Measurements from ENCODE around the gene PSMD4. TPM values are rescaled to one million over a fixed set of nuclear protein-coding genes. Genes with fewer than 3 reads are reported as not detected.

PSMD4 gene
- total RNA-seq, 1 experiment from 2014 or later = 207 TPM

GRCh38 chr1:151237678-151238466 lies 16.7 kb upstream of the PSMD4 start:
- H4K20me1 ChIP-seq (ENCODE audit: control insufficient read depth, insufficient read depth, insufficient read length) = no peaks in the 10 kb centered on the region
- WGBS (ENCODE audit: extremely low coverage, insufficient read length, low lambda C conversion rate) = no CpG with 5 or more reads among the region's 4 CpGs

More at GRCh38 chr1:151237678-151238466, 16.7 kb upstream of the PSMD4 start:
- H3K27me3 ChIP-seq (ENCODE audit: insufficient read depth, low read length) = no peaks in the 10 kb centered on the region
- no peak overlapping the region for H3T11ph ChIP-seq (ENCODE audit: low read length)
- no peak overlapping the region for H3K4me3 Mint-ChIP-seq
- no peaks in the 10 kb centered on the region for H3K79me1 ChIP-seq (ENCODE audit: insufficient read depth, low read depth, low read length, poor library complexity, severe bottlenecking)
- H3K4me1 ChIP-seq (ENCODE audit: insufficient read depth, low read length) = no peaks in the 10 kb centered on the region
- H3K27ac Mint-ChIP-seq = no peak overlapping the region; a peak in 1 of 7 replicates
- no peak overlapping the region for H4K5ac ChIP-seq (ENCODE audit: insufficient read length, low read depth, low read length)
- DNase-seq = no peak
- no peak for TF ChIP-seq CTCF (conservative IDR thresholded peaks at IDR 0.05)
- no peak overlapping the region for H3K18ac ChIP-seq (ENCODE audit: insufficient read length, low read depth, low read length)
- no peak overlapping the region for H3K9ac ChIP-seq (ENCODE audit: extremely low read depth, insufficient read length, low read length)
- no peaks in the 10 kb centered on the region for H3K27me3 Mint-ChIP-seq (ENCODE audit: low read depth)
- no peak overlapping the region for H2BK20ac ChIP-seq (ENCODE audit: low read depth, low read length, poor library complexity, severe bottlenecking)
- H2BK12ac ChIP-seq (ENCODE audit: insufficient read length, low read depth, low read length) = no peak overlapping the region
- H3K9me3 ChIP-seq (ENCODE audit: control insufficient read depth, low read depth, low read length) = no peaks in the 10 kb centered on the region
- H3K14ac ChIP-seq (ENCODE audit: insufficient read depth, low read length) = no peak overlapping the region
- H3K36me3 Mint-ChIP-seq (ENCODE audit: insufficient read depth in 1 of 3, low read depth in 3 of 3) = peaks cover 56 to 96% (median 91%) of the 10 kb centered on the region in 3 experiments; a peak in 6 of 7 replicates
- H3K79me2 ChIP-seq (ENCODE audit: insufficient read depth, low read length) = no peaks in the 10 kb centered on the region
- no peak overlapping the region for H3K23ac ChIP-seq (ENCODE audit: insufficient read length, low read depth, low read length)
- no peak overlapping the region for H2AFZ ChIP-seq (ENCODE audit: low read length)
- H3K4me1 Mint-ChIP-seq = no peaks in the 10 kb centered on the region
- no peak overlapping the region for H3K4me2 ChIP-seq (ENCODE audit: insufficient read depth, insufficient read length, low read length)
- H3K4ac ChIP-seq (ENCODE audit: low read depth, low read length) = no peak overlapping the region
- no peak overlapping the region for H3K56ac ChIP-seq (ENCODE audit: insufficient read length, low read depth, low read length)
- no peak overlapping the region for H2BK120ac ChIP-seq (ENCODE audit: low read depth, low read length, poor library complexity, severe bottlenecking)
- H4K91ac ChIP-seq (ENCODE audit: insufficient read length, low read depth, low read length) = no peak overlapping the region
- H2AK5ac ChIP-seq (ENCODE audit: insufficient read length, low read length) = no peak overlapping the region
- no peaks in the 10 kb centered on the region for H3K9me3 Mint-ChIP-seq
- no peak overlapping the region for H2BK5ac ChIP-seq (ENCODE audit: insufficient read length, low read length)
- H3K27ac ChIP-seq (ENCODE audit: insufficient read length, low read depth, low read length) = no peak overlapping the region
- no peak overlapping the region for H2BK15ac ChIP-seq (ENCODE audit: low read depth, low read length)
- H4K8ac ChIP-seq (replicated peaks; ENCODE audit: insufficient read length, low read depth, low read length) = no peak overlapping the region
- H3K23me2 ChIP-seq (ENCODE audit: insufficient read length, low read depth, low read length, poor library complexity, severe bottlenecking) = no peaks in the 10 kb centered on the region

Measured in H9 (cell line).